ENCODE measurements around the gene HTRA3.
"Not testable (repeated sequence)": the region's sequence is repeated elsewhere in the genome, so short reads cannot be mapped to it uniquely, and the experiment has no call there.

HTRA3 gene

DNA sequence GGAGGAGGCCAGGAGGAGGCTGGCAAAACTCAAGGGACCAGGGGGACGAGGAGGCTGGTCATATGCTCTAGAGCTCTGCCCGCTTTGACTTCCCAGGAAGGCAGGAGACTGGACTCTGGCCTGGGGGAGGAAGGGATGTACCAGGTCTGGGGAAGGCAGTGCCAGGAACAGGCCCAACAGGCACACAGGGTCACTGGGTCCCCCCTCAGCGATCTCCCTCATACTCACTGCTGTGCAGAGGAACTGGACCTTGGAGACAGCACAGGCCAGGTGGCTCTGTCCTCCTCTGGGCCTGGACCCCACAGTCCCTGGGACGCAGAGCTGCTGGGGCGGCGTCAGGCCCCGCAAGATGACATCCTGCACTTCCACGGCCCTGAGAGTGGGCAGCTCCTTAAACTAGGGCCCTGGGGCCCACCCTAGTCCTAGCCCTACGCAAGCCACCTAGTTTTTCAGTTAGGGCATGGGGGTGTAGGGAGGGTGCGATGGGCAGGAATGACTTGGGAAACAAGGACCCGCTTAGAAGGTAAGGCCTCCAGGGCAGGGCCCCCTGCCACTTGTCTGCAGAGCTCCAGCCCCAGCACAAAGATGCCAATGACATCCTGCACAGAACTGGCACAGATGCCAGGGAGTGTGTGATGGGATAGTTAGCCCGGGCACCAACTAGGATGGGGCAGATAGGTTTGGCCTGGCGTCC lies 59.5 kb downstream of the HTRA3 start:
- DNase-seq (ENCODE audit: low spot score), result no peak

DNA sequence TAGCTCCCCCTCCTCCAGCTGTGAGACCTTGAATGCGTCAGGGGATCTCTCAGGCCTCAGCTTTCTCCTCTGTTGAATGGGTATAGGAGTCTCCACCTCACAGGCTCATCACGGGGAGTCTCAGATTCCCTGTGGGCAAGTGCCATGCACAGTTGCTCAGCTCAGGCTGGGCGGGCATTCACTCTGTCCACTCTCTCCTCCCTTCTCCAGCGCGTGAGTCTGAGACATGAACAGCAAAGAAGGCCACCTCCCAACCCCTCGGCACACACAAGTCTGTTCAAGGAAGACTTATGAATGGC lies 60.0 kb downstream of the HTRA3 start:
- no peak for DNase-seq (ENCODE audit: low spot score)

DNA sequence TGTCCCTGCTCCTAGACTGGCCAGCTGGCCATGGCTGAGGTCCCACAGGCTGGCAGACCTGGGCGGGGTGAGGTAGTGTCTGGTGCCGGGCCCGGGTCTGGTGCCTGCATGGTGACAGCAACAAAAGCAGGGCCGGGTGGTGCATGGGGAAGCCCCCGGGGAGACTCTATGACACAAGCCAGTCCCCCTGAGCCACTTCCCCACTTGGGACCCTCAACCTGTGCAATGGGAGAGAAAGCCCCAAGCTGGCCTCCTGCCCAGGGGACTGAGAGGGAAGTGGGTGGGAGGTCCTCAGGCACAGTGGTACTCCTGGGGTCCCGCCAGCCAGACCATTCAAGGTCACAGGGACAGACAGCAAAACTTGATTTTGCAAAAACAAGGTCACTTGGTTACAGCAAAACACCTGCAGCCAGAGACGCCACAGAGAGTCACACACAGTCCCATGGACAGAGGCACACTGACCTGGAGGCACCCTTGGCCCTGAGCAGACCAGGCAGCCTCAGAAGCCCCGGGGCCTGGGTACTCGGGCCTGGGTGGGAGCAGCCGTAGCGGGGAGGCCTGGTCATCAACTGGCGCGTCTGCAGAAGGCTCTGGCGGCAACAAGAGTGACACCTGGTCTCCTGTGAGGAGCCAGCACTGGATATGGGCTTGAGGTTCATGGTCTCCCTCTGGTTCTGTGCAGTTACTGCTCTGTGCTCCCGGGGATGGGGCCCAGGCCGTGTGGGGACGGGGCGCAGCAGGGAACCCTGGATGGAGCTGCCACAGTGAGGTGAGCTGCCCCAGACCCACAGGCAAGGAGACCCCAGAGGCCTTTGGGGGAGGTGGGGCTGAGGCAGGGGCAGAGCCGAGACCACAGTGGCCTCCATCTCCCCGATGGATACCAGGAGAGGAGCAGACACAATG lies 60.6 kb downstream of the HTRA3 start:
- no peak for DNase-seq (ENCODE audit: low spot score)

DNA sequence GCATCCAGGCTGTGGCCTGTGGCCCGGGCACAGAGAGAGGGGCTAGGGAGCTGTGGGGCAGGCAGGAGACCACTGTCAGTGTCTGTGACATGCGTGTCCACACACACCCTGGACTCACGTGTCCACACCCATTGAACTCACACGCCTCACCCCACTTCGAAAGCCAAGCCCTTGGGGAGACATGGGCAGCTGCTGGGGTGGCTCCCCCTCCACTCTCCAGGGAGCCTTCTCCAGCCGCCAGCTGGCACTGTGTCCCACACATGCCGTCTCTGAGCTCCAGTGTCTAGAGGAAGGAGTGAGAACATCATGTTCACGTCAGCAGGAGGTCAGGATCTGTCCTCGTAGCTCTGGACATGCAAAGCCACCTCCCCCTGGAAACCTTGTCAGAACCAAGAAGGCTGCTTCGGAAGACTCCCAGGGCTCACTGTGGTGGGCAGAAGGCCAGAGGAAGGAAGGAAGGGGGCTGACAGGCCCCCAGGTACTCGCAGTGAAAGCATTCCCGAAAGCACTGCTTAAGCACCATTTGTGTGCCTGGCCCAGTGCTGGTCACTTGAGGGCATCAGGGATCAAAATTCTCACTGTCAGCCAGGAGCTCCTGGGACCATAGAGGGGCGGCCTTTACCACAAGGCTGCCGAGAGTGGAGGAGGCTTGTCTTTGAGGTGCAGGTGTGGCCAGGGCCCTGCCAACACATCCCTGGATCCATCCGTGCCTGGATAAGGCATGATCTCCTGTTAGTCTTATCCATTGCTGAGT lies 61.4 kb downstream of the HTRA3 start:
- DNase-seq (ENCODE audit: low spot score), result no peak

DNA sequence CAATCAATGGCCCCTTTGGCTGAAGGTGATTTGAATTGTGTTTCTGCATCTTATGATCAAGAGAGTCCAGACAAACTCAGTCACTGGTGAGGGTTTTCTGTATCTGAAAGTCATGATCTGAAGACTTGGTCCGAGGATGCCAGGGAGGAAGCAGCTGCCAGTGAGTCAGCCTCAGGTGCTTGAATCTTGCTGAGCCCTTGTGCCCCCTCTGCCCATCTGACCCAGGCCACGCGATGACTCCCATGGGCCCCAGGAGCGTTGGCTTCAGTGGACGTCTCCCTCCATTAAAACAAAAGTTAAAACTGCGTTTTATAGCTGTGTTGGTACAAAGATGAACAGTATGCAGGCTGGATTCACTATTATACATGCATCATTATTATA lies 62.0 kb downstream of the HTRA3 start:
- DNase-seq (ENCODE audit: low spot score), result no peak

DNA sequence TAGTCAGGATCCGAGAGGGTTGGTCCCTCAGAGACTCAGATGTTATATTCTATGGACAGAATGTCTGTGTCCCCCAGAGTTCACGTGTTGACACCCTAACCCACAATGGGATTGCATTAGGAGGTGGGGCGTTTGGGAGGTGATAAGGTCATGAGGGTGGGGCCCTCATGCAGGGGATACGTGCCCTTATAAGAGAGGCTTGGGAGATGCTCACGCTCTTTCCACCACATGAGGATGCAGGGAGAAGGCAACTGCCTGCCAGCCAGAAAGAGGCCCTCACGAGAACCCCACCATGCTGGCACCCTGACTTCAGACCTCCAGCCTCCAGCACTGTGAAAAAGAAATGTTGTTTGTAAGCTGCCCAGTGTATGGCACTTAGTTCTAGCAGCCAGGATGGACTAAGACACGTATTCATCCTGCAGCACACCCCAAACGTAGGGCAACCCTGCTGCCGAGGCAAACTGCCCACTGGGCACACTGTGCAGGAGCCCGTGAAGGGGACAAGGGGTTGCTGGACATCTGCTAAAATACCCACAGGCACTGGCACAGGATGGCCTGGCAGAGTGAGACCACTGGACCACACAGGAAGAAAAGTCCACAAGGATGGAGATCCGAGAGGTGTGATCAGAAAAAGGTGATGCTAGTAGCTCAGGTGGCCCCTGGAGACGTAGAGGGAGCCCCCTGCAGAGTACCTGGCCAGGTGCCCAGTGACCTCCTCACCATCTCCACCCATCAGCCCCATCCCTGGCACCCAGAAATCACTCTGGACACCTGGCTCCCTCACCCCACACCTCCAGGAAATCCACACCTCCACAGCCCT lies 62.7 kb downstream of the HTRA3 start:
- no peak for DNase-seq (ENCODE audit: low spot score)

DNA sequence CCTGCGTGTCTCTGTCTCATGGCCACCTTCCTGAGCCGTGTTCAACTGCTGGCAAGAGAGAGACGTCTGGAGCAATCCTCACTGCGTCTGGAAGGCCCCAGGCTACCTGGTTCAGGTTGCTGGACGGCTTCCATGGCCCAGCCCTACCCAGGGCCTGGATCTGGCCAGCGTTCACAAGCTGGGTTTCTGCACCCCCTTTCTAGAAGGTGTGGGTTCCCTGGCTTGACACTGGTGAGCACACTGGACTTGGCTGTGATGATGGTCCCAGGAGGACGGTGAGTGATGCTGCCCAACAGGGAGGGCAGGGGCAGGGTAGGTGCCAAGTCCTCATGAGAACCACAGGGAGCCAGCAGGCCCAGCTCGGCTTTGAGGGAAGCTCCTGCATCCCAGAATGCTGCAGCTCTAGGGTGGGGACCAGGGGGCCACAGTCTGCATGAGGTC lies 63.4 kb downstream of the HTRA3 start:
- DNase-seq (ENCODE audit: low spot score), result no peak

DNA sequence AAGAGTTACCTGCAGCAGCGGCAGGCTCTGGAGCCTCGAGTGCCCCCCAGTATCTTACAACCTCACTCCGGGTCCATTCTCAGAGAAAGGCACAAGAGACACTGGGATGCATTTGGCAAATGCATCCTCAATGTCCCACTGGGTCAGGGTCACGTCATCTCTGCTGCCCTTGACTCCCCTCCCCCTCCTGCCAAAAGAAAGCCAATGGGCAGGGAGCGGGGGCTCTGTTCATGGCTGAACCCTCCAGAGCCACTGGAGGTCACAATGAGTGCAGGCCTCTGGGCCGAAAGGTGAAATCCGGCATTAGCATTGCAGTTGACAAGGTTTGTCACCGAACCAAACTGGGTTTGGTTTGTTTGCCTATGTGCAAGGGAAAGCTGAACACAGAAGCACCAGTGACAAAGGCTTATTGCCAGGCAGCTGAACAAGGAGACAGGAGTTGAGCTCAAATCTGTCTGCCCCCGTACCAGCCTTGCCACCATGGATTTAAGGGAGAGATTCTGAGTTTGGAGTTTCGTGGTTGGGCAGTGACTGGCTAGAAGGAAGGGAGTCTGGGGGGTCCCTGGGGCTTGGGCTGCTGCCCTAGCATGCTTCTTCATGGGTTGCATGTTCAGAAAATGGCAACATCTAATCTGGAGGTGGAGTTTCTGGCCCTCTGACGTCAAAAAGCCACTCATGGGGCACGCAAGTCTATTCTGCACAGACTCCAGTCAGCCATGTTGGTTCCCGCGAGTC lies 64.3 kb downstream of the HTRA3 start:
- DNase-seq (ENCODE audit: low spot score), result no peak

DNA sequence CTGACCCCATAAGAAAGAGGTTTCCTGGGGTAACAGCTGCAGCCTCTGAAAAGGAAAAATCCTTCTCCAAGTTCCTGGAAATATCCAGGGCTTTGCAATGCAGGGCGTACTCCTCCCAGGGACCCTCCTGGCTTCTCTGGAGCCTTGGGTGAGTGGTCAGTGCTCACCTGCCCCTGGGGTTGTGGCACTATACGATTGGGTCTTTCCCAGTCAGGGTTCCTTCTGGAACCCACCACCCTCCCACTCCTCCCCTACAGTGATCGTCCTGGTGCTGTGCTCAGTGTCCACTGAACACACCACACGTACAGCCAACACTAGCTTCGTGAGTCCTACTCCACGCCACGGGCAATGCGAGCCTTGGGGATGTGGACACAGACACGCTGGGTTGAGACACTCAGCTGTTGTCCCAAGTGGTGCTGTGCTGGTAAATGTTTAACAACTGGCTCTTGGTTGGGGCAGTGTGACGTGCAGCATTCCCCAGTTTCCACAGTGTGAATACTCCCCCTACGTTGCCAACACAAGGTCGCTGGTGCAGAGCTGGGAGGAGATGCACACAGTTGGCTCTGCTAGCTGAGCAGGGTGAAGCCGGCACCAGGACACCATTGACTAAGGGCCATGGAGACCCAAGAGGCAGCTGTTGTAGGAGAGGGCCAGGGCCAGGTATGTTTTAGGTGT lies 65.4 kb downstream of the HTRA3 start:
- no peak for DNase-seq (ENCODE audit: low spot score)

DNA sequence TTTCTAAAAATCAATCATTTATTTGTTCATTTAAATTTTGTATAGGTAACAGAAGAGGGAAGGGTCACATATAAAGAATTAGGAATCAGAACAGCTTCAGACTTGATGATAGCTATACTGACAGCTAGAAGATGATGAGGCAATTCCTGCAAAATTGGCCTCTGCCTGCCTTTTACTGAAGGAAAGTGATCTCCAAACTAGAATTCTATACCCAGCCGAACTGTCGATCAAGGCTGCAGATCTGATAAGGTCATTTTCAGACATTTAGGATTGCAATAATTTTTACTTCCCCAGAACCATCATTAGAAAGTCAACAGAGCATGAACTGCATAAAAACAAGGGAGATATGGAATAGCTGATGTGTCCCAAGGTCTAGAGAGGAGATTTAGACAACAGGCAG lies 66.3 kb downstream of the HTRA3 start:
- DNase-seq (ENCODE audit: low spot score), result no peak

DNA sequence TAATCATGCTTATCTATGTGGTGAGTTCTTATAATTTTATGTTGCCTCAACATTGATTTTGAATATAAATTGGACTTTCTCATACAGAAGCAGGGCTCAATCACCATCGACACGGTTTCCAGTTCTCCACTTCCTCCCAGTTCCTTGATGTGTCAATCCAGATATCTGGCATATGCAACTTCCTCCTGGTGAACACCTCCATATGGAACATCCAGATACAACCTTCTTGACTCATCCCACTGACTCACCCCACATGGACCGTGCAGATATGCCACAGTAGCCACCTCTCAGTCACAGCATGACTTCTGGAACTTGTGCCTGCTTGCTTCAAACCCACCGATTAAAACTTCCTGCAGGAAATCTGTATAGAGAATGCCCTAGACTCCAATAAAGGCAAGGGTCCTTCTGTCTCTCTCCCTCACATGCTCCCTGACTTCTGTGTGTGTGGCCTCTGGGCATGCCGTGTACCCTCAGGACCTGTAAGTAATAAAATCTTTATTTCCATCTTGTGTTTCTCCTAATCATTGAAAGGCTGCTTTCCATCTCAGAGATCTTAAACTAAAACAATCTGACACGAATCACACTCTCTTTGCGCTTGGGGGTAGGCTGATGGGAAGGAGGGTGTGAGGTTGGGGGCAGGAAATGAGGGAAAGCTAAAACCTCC lies 67.0 kb downstream of the HTRA3 start:
- DNase-seq (ENCODE audit: low spot score), result no peak

DNA sequence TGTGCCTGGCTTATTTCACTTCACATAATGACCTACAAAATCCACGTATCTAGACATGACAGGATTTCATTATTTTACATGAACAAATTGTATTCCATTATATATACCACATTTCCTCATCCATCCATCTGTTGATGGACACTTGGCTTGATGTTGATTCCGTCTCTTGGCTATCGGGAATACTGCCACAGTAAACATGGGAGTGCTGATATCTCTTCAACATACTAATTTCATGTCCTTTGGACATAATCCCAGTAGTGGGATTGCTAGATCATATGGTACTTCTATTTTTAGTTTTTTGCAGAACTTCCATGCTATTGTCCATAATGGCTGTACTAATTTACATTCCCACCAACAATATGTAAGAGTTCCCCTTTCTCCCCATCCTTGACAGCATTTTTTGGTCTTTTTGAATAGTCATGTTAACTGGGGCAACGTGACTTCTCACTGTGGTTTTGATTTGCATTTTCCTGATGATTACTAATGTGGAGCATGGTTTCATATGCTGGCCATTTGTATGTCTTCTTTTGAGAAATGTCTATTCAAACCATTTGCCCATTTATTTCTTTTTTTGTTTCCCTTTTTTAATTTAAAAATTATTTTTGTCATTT lies 68.9 kb downstream of the HTRA3 start:
- no peak for DNase-seq (ENCODE audit: low spot score)

DNA sequence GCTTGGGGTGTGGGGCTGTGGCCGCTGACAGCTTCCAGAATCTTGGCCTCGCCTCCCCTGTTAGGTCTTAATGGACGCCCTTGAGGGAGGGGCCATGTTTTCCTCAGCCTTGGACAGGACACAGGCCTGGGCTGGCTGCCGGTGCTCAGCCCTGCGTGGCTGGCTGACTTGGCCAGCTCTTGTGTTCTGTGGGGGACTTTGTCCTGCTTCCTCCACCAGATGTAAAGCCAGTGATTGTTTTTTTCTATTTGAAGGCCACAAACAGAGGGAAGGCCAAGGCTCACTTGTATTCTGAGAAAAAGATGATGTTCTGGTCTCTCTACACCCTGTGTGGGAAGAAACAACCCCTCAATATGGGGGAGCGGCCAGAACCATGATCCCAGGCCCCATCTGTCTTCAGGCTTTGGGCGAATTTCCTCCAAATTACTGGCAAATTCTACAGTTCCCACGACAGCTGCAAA lies 71.3 kb downstream of the HTRA3 start:
- DNase-seq (ENCODE audit: low spot score), result no peak

DNA sequence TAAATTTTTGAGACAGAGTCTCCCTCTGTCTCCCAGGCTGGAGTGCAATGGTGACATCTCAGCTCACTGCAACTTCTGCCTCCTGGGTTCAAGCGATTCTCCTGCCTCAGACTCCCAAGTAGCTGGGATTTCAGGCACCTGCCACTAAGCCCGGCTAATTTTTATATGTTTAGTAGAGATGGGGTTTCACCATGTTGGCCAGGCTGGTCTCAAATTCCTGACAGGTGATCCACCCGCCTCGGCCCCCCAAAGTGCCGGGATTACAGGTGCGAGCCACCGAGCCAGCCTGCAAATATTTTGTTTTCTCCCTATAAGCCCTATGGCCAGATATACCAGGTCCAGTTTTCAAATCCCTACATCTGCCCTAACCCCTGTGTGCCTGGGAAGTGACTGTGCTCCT lies 71.7 kb downstream of the HTRA3 start:
- DNase-seq (ENCODE audit: low spot score), result not testable (repeated sequence)

DNA sequence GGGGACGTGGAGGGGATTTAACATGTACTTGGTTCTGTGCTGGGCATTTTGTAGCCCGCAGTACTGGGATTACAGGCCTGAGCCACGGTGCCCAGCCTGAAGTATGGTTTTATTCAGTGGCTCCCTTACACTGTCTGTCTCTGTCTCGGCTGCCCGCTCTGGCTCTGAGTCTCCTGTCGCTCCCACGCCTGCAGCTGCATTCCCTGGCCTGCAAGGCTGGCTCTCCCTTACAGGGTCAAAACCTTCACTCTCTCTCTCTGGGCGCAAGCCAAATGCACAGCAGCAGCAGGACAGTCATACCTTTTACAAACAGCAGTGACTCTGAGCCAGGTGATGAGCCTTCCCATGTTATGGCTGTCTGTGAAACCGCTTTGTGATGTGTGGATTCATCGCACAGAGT lies 72.1 kb downstream of the HTRA3 start:
- DNase-seq (ENCODE audit: low spot score), result no peak

DNA sequence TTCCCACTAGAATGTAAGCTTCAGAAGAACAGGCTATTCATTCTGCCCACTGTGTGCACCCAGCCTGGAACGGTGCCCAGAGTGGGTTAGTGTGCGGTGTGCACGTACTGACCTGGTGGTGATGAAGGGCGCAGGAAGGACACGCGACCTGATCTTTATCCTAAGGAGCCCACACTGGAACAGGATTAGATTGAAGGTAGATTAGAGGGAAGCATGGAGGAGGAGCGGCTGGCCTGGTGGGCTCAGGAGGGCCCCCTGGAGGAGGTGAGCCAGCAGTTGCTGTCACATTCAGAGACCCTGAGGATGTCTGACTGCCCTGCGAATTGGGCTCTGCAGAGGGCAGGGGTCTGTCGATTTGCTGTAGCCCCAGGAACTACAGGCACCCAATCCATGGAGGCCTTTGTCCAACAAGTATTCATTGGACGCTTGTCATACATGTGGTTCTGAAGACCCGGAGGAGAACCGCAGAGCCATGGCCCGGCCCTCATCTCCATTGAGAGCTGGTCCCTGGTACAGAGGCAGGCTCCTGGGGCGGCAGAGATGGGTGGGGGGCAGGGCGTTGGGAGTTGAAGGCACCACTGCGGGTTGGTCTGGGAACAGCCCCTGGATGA lies 73.2 kb downstream of the HTRA3 start:
- DNase-seq (ENCODE audit: low spot score), result no peak

DNA sequence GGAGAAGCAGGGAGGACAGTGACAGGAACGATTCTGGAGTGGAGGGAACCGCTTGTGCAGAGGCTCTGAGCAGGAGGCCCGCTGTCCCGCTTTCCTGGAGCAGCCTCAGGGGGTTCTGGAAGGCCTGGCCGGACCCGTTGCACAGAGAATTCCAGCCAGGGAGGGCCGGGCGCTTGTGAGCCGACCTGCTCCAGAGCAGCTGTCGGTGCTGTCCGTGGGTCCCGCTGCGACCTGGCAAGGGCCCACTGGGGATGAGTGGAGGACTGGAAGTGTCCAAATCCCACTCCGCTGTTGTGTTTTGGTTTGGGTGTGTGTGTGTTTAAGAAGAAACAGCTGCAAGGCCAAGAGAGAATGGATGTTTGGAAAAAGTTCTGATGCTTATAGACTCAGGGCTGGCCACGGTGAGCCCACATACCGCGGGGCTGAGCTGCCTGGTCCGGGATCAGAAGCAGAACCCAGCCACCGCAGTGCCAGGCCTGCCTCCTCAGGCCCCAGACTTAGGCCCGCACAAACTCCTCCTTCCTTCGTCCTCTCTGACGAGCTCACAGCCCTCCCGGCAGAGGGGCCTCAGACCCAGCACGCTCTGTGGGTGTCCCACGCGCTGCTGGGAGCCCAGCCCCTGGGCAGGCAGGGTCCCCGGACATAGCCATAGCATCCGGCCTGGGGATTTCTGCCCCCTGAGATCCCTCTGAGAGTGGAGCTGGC lies 73.9 kb downstream of the HTRA3 start:
- no peak for DNase-seq (ENCODE audit: low spot score)

DNA sequence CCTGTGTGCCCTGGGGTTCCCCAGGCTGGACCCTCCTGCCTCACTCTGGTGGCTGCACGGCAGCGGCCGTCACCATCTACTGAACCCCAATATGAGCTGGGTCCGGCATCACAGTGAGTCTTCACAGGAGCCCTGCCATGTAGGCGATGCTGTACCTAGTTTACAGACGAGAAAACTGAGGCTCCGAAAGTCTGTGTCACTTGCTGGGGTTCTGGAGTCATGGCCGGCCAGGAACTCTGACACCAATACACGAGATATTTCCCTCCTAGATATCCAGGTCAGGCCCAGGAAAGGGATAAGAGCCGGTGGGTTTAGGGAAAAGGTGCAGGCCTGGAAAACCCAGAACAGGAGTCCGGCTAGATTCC lies 74.4 kb downstream of the HTRA3 start:
- no peak for DNase-seq (ENCODE audit: low spot score)

DNA sequence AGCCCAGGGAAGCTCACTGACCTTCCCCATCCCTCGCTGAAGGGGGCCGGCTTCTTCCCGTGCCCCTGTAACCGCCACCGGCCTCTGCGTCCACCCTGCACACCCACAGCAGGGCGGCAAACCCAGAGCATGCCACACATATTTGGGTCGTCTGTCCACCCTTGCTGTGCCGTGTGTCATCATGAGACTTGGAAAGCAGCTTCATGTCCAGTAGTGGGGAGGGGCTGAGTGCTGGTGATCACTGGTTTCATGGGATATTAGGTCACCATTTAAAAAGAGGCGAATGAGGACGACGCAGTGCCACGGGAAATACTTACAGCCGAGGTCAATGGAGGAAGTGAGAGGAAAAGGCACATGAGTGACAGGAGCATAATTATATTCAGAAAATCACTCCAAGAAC lies 74.8 kb downstream of the HTRA3 start:
- DNase-seq (ENCODE audit: low spot score), result no peak

Data from HuH-7.5 (cell line).